Globus pallidus (tissue), 1 donor: ENCODE measurements around the gene GP9.
"Not testable (repeated sequence)": the region's sequence is repeated elsewhere in the genome, so short reads cannot be mapped to it uniquely, and the experiment has no call there.

Source experiments
- DNase-seq: peaks from one replicate; pipeline ENCODE4 v3.0.0-alpha.2; 2015; ENCODE audit warnings: low spot score

Gene GP9

DNA sequence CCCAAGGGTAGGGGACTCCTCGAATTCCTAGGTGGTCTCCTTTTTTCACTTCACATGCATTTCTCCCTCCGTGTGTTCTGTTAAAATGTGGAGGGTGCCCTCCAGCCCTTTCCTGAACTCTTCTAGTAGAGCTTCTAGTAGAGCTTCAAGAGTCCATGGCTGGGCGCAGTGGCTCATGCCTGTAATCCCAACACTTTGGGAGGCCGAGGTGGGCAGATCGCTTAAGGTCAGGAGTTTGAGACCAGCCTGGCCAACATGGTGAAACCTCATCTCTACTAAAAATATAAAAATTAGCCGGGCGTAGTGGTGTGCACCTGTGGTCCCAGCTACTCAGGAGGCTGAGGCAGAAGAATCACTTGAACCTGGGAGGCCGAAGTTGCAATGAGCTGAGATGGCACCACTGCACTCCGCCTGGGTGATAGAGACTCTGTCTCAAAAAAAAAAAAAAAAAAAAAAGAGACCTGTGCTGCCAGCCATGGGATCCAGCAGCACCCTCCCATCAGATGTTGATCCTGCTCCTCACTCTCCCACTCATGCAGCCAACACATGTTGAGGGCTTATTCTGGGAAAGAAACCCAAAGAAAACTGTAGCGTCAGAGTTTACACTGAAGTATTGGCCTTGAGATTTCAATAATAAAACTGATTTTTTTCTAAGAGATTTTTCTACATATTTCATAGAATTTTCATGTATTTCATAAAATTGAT, 50.6 kb downstream of the GP9 start:
- not testable (repeated sequence) for DNase-seq
